ENCODE results near the gene WRAP53.

- TF ChIP-seq, protein P1, sequence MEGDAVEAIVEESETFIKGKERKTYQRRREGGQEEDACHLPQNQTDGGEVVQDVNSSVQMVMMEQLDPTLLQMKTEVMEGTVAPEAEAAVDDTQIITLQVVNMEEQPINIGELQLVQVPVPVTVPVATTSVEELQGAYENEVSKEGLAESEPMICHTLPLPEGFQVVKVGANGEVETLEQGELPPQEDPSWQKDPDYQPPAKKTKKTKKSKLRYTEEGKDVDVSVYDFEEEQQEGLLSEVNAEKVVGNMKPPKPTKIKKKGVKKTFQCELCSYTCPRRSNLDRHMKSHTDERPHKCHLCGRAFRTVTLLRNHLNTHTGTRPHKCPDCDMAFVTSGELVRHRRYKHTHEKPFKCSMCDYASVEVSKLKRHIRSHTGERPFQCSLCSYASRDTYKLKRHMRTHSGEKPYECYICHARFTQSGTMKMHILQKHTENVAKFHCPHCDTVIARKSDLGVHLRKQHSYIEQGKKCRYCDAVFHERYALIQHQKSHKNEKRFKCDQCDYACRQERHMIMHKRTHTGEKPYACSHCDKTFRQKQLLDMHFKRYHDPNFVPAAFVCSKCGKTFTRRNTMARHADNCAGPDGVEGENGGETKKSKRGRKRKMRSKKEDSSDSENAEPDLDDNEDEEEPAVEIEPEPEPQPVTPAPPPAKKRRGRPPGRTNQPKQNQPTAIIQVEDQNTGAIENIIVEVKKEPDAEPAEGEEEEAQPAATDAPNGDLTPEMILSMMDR (IDR thresholded peaks at IDR 0.05; ENCODE audit: low read depth, low read length, missing input control): no peak
- TF ChIP-seq TAF1 (conservative IDR thresholded peaks at IDR 0.05) (no peak), EGR1 (IDR thresholded peaks at IDR 0.05; ENCODE audit: low read depth in 2 of 2) (no peak)
Measured at GRCh38 chr17:7744416-7744815, 56.1 kb downstream of the WRAP53 start.

Data from liver (tissue), 3 donors.